CD14-positive monocyte (primary cell): ENCODE results near the gene PDE1C. TPM values are rescaled to one million over a fixed set of nuclear protein-coding genes. Genes with fewer than 3 reads are reported as not detected.

Experiments
- DNase-seq, 3 donors: peaks; one replicate each; pipeline ENCODE4 v3.0.0-alpha.2; 2011 to 2022
- H2AFZ ChIP-seq: 2 replicates; pipeline ENCODE4 v1.6.0; 2012; ENCODE audit warnings: mild to moderate bottlenecking, low read depth, low read length, inconsistent platforms; ENCODE audit not compliant: insufficient read depth, poor library complexity, severe bottlenecking
- H3K27ac ChIP-seq, 2 donors: 1 replicate in 1 of 2; 2 replicates in 1 of 2; pipeline ENCODE4 v1.5.1; 2012 to 2013; ENCODE audit warnings: low read length in 2 of 2, control low read depth in 1 of 2, inconsistent platforms in 1 of 2, low read depth in 1 of 2, mild to moderate bottlenecking in 1 of 2
- H3K27me3 ChIP-seq, 2 donors: one replicate each; pipeline versions ENCODE4 v1.6.0 to v1.6.1; 2011 to 2013; ENCODE audit warnings: low read length in 2 of 2; ENCODE audit not compliant: control insufficient read depth in 2 of 2, insufficient read depth in 2 of 2
- H3K36me3 ChIP-seq, 2 donors: replicated peaks in 1 of 2; 1 replicate in 1 of 2; 2 replicates in 1 of 2; pipeline versions ENCODE4 v1.5.1 to v1.6.1; 2012 to 2013; ENCODE audit warnings: low read length in 2 of 2, control low read depth in 1 of 2, inconsistent platforms in 1 of 2, mild to moderate bottlenecking in 1 of 2; ENCODE audit not compliant: insufficient read depth in 2 of 2, control insufficient read depth in 1 of 2
- H3K4me1 ChIP-seq, 2 donors: 1 replicate in 1 of 2; 2 replicates in 1 of 2; pipeline versions ENCODE4 v1.5.1 to v1.6.1; 2012 to 2013; ENCODE audit warnings: low read length in 2 of 2, control low read depth in 1 of 2, inconsistent platforms in 1 of 2, mild to moderate bottlenecking in 1 of 2, moderate library complexity in 1 of 2; ENCODE audit not compliant: insufficient read depth in 2 of 2, control insufficient read depth in 1 of 2
- H3K4me2 ChIP-seq: replicated peaks from 2 replicates; pipeline ENCODE3; 2012; ENCODE audit warnings: low read length, moderate library complexity, mild to moderate bottlenecking; ENCODE audit not compliant: poor library complexity, severe bottlenecking; ENCODE audit errors: extremely low read depth
- H3K4me3 ChIP-seq, 3 experiments: fragments of 200-600 bp in 1 of 3; sonication (generic) in 1 of 3; replicated peaks in 1 of 3; 1 replicate in 2 of 3; 2 replicates in 1 of 3; pipeline ENCODE4 v1.5.1; 2011 to 2013; ENCODE audit warnings: low read length in 3 of 3, mild to moderate bottlenecking in 3 of 3, control low read depth in 2 of 3, low read depth in 2 of 3, inconsistent platforms in 1 of 3, moderate library complexity in 1 of 3
- H3K79me2 ChIP-seq: 2 replicates; pipeline ENCODE4 v1.6.0; 2012; ENCODE audit warnings: mild to moderate bottlenecking, control low read depth, inconsistent platforms, low read length, moderate library complexity; ENCODE audit not compliant: insufficient read depth
- H3K9ac ChIP-seq: 2 replicates; pipeline ENCODE4 v1.6.0; 2017; ENCODE audit warnings: low read length, mild to moderate bottlenecking; ENCODE audit not compliant: insufficient read depth, poor library complexity, severe bottlenecking
- H3K9me3 ChIP-seq, 2 donors: replicated peaks in 1 of 2; 1 replicate in 1 of 2; 2 replicates in 1 of 2; pipeline versions ENCODE4 v1.5.1 to v1.6.1; 2012 to 2013; ENCODE audit warnings: low read length in 2 of 2, control low read depth in 1 of 2; ENCODE audit not compliant: control insufficient read depth in 1 of 2, insufficient read depth in 1 of 2
- H4K20me1 ChIP-seq: 2 replicates; pipeline ENCODE4 v1.6.0; 2012; ENCODE audit warnings: mild to moderate bottlenecking, low read length, control low read depth, moderate library complexity; ENCODE audit not compliant: insufficient read depth
- H3K27ac Mint-ChIP-seq, 7 donors: one replicate each; pipeline ENCODE4 v1.8.0; 2020; ENCODE audit warnings: mild to moderate bottlenecking in 7 of 7, mixed read lengths in 7 of 7, moderate library complexity in 6 of 7, inconsistent platforms in 2 of 7
- H3K27me3 Mint-ChIP-seq, 3 donors: one replicate each; pipeline ENCODE4 v1.8.0; 2021 to 2022; ENCODE audit warnings: low read depth in 3 of 3, mild to moderate bottlenecking in 3 of 3, mixed read lengths in 3 of 3, moderate library complexity in 3 of 3, inconsistent platforms in 1 of 3
- H3K36me3 Mint-ChIP-seq, 2 donors: one replicate each; pipeline ENCODE4 v1.8.0; 2020; ENCODE audit warnings: mixed read lengths in 2 of 2, inconsistent platforms in 1 of 2, mild to moderate bottlenecking in 1 of 2
- H3K4me1 Mint-ChIP-seq: one replicate; pipeline ENCODE4 v1.8.0; 2020; ENCODE audit warnings: mild to moderate bottlenecking, mixed read lengths
- H3K4me3 Mint-ChIP-seq, 2 donors: one replicate each; pipeline ENCODE4 v1.8.0; 2020; ENCODE audit warnings: mild to moderate bottlenecking in 2 of 2, mixed read lengths in 2 of 2, moderate library complexity in 1 of 2
- H3K9me3 Mint-ChIP-seq, 7 donors: one replicate each; pipeline ENCODE4 v1.8.0; 2020 to 2022; ENCODE audit warnings: mixed read lengths in 7 of 7, mild to moderate bottlenecking in 6 of 7, moderate library complexity in 6 of 7, inconsistent platforms in 2 of 7
- CTCF ChIP-seq: fragments of 200-600 bp; IDR thresholded peaks from one replicate; pipeline ENCODE4 v1.8.0; 2022; ENCODE audit warnings: antibody characterized with exemption, mild to moderate bottlenecking
- WGBS: methylation state at CpG from one replicate; pipeline ENCODE4 v1.1.5; 2013; ENCODE audit warnings: missing lambda C conversion rate; ENCODE audit not compliant: insufficient coverage; 5-methylcytosine and 5-hydroxymethylcytosine counted together
- intact Hi-C, 2 donors: fragments of 100-400 bp; cut with micrococcal nuclease; formaldehyde crosslinking; loops; one replicate each; pipeline versions ENCODE4 v1.15.0 to v1.15.1; 2023
- polyA plus RNA-seq, 3 donors: library from polyadenylated mRNA; depleted of rRNA in 1 of 3; unstranded in 2 of 3; stranded (reverse) in 1 of 3; fragments of 300-500 nt in 2 of 3; fragments of >200 nt in 1 of 3; fragmentation: Illumina TruSeq in 2 of 3; gene quantifications; 1 replicate in 2 of 3; 2 replicates in 1 of 3; pipeline ENCODE4 v1.2.3, GENCODE V29; 2012 to 2021

The PDE1C gene
- polyA plus RNA-seq, 3 donors = not detected

- intact Hi-C loops = no loop called here
- no peak overlapping the region for H3K27ac ChIP-seq
- no CpG with 5 or more reads among the region's 5 CpGs for WGBS
- Mint-ChIP-seq H3K27ac (no peak overlapping the region), H3K27me3 (peaks cover 0 to 3% (median 0%) of the 10 kb centered on the region in 3 donors), H3K9me3 (peaks cover 0 to 2% (median 0%) of the 10 kb centered on the region in 7 donors), H3K4me1 (no peaks in the 10 kb centered on the region), H3K4me3 (no peak overlapping the region), H3K36me3 (no peaks in the 10 kb centered on the region)
- no peak for DNase-seq
- H3K9me3 ChIP-seq = no peaks in the 10 kb centered on the region
- H3K27me3 ChIP-seq = no peaks in the 10 kb centered on the region
- no peaks in the 10 kb centered on the region for H3K79me2 ChIP-seq
- no peak overlapping the region for H3K9ac ChIP-seq
- H3K4me3 ChIP-seq = no peak overlapping the region
- TF ChIP-seq CTCF = no peak
- H3K36me3 ChIP-seq = no peaks in the 10 kb centered on the region
- no peak overlapping the region for H3K4me2 ChIP-seq
- no peaks in the 10 kb centered on the region for H3K4me1 ChIP-seq
- no peak overlapping the region for H2AFZ ChIP-seq
- H4K20me1 ChIP-seq = no peaks in the 10 kb centered on the region
Measured at GRCh38 chr7:31796375-31796774, 273.8 kb downstream of the PDE1C start.

GRCh38 chr7:31794851-31795344, 275.3 kb downstream of the PDE1C start:
- H3K36me3 Mint-ChIP-seq = no peaks in the 10 kb centered on the region
- DNase-seq = no peak
- H3K36me3 ChIP-seq = no peaks in the 10 kb centered on the region
- no peak overlapping the region for H3K4me3 ChIP-seq
- H3K4me1 ChIP-seq = no peaks in the 10 kb centered on the region
- H3K9me3 Mint-ChIP-seq = peaks cover 0 to 2% (median 0%) of the 10 kb centered on the region in 7 donors
- H3K9me3 ChIP-seq = no peaks in the 10 kb centered on the region
- H3K27ac Mint-ChIP-seq = no peak overlapping the region
- H2AFZ ChIP-seq = no peak overlapping the region
- H3K27me3 ChIP-seq = no peaks in the 10 kb centered on the region
- TF ChIP-seq CTCF = no peak
- no peak overlapping the region for H3K4me2 ChIP-seq
- no peak overlapping the region for H3K9ac ChIP-seq
- 100% methylated on average over 1 of the region's 2 CpGs for WGBS
- H4K20me1 ChIP-seq = no peaks in the 10 kb centered on the region
- H3K79me2 ChIP-seq = no peaks in the 10 kb centered on the region
- no peaks in the 10 kb centered on the region for H3K4me1 Mint-ChIP-seq
- no peak overlapping the region for H3K27ac ChIP-seq
- intact Hi-C loops = no loop called here
- H3K27me3 Mint-ChIP-seq = peaks cover 0 to 3% (median 0%) of the 10 kb centered on the region in 3 donors
- H3K4me3 Mint-ChIP-seq = no peak overlapping the region
